ENCODE results near the gene ERO1B.

The ERO1B gene

GRCh38 chr1:236281198-236281653 lies 532 bp downstream of the ERO1B start:
- peak in 1 of 2 experiments; percentile 53 for DNase-seq (ENCODE audit: low read depth in 1 of 2, low spot score in 1 of 2)
- H3K4me3 ChIP-seq (replicated peaks; ENCODE audit: insufficient read depth, low read length), result peak overlapping the region; percentile 99
- H3K27ac ChIP-seq (replicated peaks), result peak overlapping the region; percentile 48; the same call in 1 of the 2 replicates

DNA sequence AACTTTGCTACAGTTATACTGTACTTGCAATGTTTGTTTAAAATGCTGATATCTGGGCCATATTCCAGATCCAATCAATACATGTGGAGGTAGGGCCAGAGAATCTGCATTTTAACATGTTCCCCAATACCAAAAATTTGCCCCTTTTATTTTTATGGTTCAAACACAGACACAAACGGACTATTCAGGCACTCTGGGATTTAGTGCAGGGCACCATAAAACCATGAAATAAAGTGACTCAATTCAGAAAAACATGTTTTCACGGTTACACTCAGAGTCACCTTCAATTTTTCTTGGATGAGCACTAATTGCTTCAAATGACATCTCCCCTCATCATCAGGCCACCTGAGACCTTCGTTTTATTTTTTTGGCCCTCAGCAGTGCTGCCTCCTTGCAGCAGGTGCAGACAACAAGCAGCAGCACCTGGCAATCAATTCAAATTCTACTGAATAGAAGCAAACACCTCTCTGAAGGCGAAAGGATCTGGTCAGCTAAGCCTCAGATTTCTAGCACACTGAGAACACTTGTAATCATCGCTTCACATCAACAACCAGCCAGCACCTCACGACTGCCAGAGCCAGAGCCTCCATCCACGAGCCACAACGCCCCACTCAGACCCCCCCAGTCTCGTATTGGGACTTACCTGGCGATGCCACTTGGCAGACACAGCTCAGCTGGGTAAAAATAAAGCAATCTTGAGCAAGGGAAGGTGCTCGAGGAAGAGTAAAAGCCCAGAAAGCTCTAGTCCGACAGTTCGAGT lies 1.1 kb downstream of the ERO1B start:
- DNase-seq (ENCODE audit: low read depth in 1 of 2, low spot score in 1 of 2), result peak in 1 of 2 experiments; percentile 7
- Histone ChIP-seq H3K4me3 (replicated peaks; ENCODE audit: insufficient read depth, low read length) (peak overlapping the region; percentile 99), H3K27me3 (ENCODE audit: insufficient read depth, poor library complexity, severe bottlenecking) (no peaks in the 10 kb centered on the region), H3K27ac (replicated peaks) (0 out of 2 replicates have a peak overlapping the region, but pooled peaks have one; percentile 48)
- TF ChIP-seq CTCF (IDR thresholded peaks at IDR 0.05; ENCODE audit: insufficient read depth, low read length), result no peak
- TF ChIP-seq GABPA (IDR thresholded peaks at IDR 0.05; ENCODE audit: low read depth), result no peak
- no peak for TF ChIP-seq POLR2AphosphoS5 (IDR thresholded peaks at IDR 0.05; ENCODE audit: low read depth)
- TF ChIP-seq SPI1 (IDR thresholded peaks at IDR 0.05; ENCODE audit: borderline replicate concordance, low read depth), result no peak
- no peak for TF ChIP-seq REST (IDR thresholded peaks at IDR 0.05; ENCODE audit: insufficient replicate concordance, low read depth)

More at GRCh38 chr1:236281198-236281653, 532 bp downstream of the ERO1B start:
- TF ChIP-seq POLR2AphosphoS5 (IDR thresholded peaks at IDR 0.05; ENCODE audit: low read depth) (no peak), REST (IDR thresholded peaks at IDR 0.05; ENCODE audit: insufficient replicate concordance, low read depth) (no peak), SPI1 (IDR thresholded peaks at IDR 0.05; ENCODE audit: borderline replicate concordance, low read depth) (no peak), GABPA (IDR thresholded peaks at IDR 0.05; ENCODE audit: low read depth) (no peak), CTCF (IDR thresholded peaks at IDR 0.05; ENCODE audit: insufficient read depth, low read length) (no peak)
- no peaks in the 10 kb centered on the region for H3K27me3 ChIP-seq (ENCODE audit: insufficient read depth, poor library complexity, severe bottlenecking)

DNA sequence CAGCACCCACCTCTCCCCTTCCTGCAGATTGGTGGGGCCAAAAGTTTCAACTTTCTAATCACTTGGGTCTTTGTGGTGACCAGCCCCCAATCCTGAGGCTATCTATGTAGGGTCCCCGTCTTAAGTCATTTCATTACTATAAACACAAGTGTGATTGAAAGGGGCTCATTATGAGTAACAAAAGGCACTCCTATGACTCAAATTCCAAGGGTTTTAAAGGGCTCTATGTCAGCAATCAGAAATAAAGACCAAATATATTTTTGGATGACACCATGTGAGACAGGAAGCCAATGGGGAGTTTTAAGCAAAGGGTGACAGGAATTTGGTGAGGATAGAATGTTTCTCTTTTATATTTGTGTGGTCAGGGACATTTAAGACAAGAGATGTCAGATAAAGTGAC lies 6.2 kb downstream of the ERO1B start:
- TF ChIP-seq REST (IDR thresholded peaks at IDR 0.05; ENCODE audit: insufficient replicate concordance, low read depth), result no peak
- TF ChIP-seq SPI1 (IDR thresholded peaks at IDR 0.05; ENCODE audit: borderline replicate concordance, low read depth), result no peak
- no peak for TF ChIP-seq GABPA (IDR thresholded peaks at IDR 0.05; ENCODE audit: low read depth)
- no peak for TF ChIP-seq CTCF (IDR thresholded peaks at IDR 0.05; ENCODE audit: insufficient read depth, low read length)
- TF ChIP-seq POLR2AphosphoS5 (IDR thresholded peaks at IDR 0.05; ENCODE audit: low read depth), result no peak
- no peak for DNase-seq (ENCODE audit: low read depth in 1 of 2, low spot score in 1 of 2)
- no peak overlapping the region for H3K4me3 ChIP-seq (replicated peaks; ENCODE audit: insufficient read depth, low read length)

More for the DNA sequence above, 6.2 kb downstream of the ERO1B start:
- Histone ChIP-seq H3K27ac (replicated peaks) (no peak overlapping the region), H3K27me3 (ENCODE audit: insufficient read depth, poor library complexity, severe bottlenecking) (no peaks in the 10 kb centered on the region)
